GM21515 (cell line): ENCODE results near the gene CD82.
"Not testable (repeated sequence)": the region's sequence is repeated elsewhere in the genome, so short reads cannot be mapped to it uniquely, and the experiment has no call there.

ENCODE experiments used
- ATAC-seq: cut with Tn5 transposase; IDR thresholded peaks from one replicate; pipeline ENCODE4 v1.9.1; 2021; ENCODE audit not compliant: unreplicated experiment

CD82 gene

DNA sequence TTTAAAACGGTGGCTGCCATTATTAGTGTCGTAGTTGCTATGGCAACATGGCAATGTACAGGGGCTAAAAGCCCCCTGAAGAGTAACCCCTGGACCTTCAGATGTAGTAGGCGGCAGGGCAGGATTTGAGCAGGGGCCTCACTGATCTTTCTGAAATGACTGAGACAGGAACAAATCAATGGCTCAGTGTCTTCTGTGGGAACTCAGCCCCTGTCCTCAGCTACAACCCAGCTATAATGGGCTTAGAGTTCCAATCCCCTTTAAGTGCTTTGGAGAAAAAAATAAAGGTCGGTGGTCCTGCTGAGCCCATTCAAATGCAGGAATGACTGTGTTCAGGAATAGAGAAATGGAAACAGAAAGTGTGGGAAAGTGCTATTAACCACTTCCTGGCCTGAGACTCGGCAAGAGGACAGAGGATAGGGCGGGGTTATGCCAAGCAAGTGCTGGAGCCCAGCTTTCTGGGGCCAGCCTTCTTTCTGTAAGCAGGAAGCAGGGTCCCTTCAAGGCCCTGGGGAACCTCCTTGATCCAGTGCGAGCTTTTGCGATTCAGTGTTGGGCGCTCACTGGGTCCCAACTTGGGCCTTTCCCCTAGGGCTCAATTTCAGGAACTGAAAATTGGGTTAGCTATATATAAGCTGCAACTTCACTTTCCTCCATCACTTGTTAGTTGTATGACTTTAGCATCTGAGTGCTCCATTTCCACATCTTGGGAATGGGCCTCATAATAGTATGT, 6.1 kb upstream of the CD82 start:
- peak; percentile 70 for ATAC-seq

DNA sequence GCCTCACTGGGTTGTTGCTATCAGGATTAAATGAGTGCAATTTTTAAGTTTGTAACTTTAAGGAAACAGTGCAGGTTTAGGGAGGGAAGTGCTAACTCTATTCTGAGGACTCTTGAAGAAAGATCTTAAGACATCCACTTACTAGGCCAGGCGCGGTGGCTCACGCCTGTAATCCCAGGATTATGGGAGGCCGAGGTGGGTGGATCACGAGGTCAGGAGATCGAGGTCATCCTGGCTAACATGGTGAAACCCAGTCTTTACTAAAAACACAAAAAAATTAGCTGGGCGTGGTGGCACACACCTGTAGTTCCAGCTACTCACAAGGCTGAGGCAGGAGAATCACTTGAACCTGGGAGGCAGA, 5.5 kb upstream of the CD82 start:
- not testable (repeated sequence) for ATAC-seq

DNA sequence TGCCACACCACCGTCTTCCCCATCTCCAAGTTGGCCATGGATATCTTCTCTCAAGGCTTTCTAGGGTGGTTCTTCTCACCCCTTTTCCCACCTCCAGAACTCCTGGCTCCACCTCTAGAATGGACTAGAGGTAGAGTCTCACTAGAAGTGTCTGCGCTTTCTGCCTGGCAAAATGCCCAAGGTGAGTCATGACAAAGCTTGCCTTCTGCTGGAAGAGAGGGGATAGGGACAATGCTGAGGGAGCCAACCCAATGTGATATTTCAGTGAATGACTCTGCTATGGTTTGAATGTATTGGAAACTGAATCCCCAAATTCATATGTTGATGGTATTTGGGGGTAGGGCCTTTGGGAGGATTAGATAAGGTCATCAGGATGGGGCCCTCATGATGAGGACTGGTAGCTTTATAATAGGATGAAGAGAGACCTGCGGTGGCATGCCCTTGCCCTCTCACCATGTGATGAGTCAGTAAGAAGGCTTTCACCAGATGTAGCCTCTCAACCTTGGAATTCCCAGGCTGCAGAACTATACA, 4.1 kb upstream of the CD82 start:
- no peak for ATAC-seq

DNA sequence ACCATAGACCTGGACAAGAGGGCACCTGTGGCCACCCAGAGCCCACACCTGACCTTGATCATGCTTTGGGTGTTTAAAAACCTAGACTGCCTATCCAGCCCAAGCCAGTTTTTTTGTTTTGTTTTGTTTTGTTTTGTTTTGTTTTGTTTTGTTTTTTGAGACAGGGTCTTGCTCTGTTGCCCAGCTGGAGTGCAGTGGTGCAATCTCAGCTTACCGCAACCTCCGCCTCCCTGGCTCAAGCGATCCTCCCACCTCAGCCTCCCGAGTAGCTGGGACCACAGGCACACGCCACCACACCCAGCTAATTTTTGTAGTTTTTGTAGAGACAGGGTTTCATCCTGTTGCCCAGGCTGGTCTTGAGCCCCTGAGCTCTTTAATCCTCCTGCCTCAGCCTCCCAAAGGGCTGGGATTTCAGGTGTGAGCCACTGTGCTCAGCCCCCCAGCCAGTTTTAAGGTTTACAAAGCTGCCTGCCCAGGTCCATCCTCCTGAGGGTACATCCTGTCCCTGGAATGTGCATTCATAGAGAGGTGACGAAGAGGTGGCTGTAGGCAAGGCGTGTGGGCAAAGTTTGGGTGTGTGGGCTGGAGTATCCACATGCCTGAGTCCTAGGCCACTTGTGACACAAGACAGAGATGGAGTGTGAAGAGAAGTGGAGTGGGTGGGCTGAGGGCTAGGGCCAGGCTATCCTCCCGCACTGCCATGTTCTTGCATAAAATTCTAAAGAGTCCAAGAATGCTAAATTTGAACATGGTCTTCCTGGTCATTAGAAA, 3.3 kb upstream of the CD82 start:
- ATAC-seq = no peak

DNA sequence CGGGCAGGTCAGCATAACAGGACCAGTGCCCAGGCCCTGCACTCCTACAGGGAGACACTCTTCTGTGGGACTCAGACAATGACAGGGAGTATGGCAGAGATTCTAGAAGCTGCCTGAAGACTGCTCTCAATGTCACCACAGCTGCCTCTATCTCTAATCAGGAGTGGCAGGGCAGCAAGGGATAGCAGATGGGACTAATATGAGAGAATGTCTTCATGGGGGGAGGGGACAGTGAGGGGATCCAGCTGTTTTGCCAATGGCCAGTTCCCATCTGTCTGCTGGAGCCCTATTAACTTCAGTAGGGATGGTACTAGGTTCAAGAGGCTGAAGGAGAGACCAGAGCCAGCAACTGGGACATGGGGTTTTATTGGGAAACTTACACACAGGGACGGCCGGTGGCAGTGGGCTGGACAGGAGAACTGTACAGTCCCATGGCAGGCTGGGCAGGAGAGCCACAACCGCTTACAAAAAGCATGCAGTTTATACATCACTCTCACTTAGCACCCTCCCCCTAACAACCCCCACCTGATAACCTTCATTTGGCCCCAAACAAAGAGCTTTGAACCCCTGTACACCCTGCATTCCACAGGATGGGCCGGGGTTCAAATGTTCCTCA, 2.5 kb upstream of the CD82 start:
- no peak for ATAC-seq

DNA sequence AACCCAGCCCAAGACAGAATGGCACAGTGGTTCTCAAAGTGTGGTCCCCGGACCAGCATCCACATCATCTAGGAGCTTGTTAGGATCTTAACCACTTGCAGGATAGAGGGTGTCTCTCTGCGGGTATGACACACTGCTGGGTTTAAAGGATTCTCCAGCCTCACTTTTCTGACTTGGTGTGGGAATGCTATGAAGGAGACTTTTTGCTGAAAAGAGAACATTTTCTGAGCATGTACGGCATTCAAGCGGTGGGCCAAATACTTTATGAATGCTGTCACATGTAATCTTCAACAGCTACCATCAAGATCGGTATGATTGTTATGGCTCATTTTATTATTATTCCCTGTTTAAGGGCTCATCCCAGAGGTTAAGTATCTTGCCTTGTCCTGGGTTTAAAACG, 1.8 kb upstream of the CD82 start:
- no peak for ATAC-seq

GRCh38 chr11:44564166-44564565, 1.3 kb upstream of the CD82 start:
- ATAC-seq = no peak

DNA sequence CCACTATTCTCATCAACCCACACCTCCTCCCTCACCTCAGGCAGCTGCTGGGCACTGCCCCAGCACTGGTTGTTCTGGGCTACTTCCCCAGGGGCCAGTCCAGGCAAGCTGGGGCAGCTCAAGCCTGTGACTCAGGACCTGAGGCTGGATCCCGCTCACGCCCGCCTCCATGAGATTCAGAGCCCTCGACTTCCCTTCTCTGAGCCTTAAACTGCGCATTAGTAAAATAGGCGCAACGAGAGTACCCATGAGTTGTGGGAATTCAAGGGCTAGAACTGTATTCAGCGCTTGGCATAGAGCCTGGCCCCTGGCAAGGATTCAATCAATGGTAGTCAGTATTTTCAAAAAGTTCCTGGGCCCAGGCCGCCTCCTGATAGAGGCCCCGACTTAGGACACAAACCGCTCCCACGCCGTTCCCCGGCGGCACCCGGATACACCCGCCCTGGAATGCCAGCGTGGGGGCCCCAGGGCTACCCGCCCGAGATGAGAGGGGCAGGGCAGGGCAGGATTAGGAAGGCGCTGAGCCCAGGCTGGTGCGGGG, 723 bp upstream of the CD82 start:
- ATAC-seq = no peak

DNA sequence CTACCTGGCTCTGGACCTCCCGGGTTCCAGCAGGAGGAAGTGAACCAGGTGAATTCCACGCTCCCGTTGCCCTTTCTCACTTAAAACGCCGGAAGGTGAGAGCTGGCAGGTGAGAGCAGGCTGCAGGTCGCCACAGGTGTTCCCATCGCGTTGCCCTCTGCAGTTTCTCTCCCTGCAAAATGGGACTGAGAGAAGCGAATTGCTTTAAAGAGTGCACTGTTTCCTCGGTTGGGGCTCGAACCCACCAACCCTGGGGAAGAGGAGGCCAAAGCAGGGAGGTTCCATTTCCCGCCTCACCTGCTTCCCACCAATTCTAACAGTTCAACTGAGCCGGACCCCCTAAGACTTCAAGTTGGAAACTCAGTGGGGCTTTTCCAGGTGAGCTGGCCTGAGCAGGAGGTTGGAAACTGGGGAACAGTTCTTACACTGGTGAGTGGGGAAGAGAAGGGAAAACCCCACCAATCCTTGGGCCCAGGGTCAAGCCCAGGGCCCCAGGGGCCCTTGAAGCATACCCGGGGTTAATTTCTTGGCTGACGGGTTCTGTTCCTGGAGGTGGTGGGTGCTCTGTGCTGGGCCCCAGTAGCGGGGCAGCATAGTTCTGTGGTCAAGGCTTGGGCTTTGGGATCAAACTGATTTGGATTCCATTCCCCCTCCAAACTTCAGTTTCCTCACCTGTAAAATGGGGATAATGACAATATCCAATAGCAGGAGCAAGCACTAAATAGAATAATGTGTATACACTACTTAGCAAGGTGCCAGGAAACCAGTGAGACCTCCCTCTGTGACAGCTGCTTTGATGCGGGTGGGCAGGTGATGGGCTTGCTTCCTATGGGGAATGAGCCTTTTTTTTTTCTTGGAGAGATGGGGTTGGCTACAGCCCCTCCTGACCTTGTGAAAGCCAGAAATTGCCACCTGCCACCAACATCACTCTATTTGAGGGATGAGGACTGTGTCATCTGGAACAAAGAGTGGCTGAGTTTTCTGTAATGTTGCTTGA, 788 bp downstream of the CD82 start:
- ATAC-seq = no peak

DNA sequence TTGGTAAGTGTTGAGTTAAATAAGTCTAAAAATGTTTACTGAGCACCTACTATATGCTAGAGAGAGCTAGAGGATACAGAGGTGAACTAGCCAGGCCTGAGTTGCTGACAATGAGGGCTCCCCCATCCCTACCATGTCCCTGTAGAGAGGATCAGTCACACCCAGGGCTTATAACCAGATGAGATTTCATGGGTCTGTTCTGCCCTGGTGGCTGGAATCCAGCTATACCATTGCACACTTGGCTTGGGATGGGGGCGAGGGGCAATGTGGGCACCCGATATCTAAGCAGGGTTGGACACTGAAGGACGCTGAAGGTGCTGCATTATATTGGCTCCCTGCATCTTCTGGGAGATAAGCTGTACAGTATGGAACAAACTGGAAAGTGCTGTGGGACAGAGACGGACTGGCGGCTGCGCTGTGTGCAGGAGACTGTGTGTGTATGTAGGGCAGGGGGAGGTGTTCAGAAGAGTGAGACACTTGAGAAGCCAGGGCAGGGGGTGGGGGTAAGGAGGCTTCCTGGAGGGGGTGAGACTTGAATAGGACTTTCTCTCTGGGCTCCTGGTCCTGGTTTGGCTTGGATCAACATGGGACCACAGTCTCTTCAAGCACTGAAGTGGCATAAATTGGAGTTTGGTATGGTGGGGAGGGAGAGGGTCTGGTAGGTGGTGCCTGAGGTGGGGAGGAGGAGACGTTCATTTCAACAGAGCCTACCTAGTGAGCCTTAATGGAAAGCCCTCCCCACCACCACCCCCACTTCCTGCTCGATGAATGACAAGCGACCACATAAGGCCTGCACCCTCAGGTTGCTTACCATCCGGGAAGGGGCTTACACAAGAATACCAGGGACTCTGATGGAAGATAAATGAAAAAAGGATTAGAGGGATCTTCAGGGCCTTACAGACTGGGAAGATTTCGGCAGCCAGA, 1.8 kb downstream of the CD82 start:
- ATAC-seq = no peak

GRCh38 chr11:44567876-44568256, 2.4 kb downstream of the CD82 start:
- ATAC-seq = no peak

DNA sequence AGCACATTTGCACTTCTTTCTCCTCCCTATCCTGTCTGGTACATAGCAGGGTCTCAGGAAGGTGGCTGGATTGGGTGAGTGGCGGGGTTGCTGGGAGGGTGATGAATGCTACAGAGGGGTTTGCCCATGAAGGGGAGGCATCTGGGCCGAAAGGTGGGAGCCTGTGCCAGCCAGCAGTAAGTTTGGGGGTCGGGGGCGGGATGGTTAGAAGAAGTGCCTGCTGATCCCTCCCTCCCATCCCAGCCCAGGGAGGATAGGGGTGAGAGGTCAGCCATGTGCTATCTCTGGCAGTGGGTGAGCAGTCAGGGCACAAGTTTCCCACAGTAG, 2.8 kb downstream of the CD82 start:
- no peak for ATAC-seq

DNA sequence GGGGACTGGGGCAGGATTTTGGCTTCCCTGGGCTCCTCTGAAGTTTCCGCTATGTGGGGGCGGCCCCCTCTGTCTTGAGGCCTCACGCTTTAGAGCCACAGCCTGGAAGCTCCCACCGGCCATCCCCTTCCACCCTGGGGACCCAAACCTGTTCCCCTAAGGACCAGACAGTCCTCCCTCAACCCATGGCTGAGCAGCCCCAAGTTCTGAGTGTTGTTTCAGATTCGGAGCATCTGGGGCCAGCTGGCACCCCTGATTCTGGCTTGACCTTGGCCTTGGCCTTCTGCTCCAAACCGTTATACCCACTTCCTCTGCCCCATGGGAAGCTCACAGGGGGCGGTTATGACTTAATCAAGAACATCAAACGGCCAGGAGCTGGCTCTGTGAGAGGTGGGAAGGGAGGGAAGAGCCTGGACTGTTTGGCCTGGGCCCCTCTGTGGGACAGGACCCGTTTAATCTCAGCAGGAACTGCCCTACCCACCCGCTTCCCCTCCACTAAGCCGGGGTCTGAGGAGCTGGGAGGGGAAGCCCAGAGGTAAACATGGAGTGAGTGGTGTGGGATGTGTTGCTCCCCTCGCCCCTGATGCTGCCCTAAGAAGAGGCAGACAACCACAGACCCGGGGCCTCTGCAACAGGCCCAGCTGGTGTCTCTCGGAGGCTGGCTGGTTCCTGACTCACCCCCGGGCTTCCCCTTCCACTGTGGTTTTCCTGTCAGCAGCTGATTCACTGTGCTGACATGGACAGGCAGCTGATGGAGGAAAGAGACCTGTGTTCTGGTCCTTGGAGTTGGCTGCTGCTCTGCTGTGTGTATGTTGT, 3.4 kb downstream of the CD82 start:
- peak; percentile 37 for ATAC-seq

- ATAC-seq = no peak
These were observed 5.1 kb downstream of the CD82 start for GRCh38 chr11:44570411-44571155.

DNA sequence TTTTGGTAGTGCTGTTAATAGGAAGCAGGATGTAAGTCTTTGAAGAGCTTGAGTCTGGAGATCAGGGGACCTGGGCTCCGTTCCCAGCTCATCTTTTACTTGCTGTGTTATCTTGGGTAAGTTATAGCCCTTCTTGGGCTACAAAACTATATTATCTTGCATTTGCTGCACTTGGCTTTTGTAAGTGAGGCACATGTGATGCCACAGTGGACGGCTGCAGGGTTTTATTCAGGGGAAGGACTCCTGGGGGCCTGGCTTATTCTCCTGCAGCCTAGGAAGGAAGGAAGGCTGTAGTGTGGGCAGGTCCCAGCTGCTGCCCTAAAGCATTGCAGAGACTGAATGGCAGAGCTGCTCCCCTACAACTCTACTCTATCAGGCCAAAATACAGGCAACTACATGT, 6.4 kb downstream of the CD82 start:
- ATAC-seq = no peak

GRCh38 chr11:44572436-44572835, 7.0 kb downstream of the CD82 start:
- ATAC-seq = no peak

GRCh38 chr11:44572884-44573283, 7.4 kb downstream of the CD82 start:
- no peak for ATAC-seq

GRCh38 chr11:44573333-44573732, 7.9 kb downstream of the CD82 start:
- ATAC-seq = no peak
